GM19372 (cell line): ENCODE measurements around the gene GMCL2.
"Not testable (repeated sequence)": the region's sequence is repeated elsewhere in the genome, so short reads cannot be mapped to it uniquely, and the experiment has no call there.

Experiments
- ATAC-seq: cut with Tn5 transposase; IDR thresholded peaks from one replicate; pipeline ENCODE4 v1.9.1; 2021; ENCODE audit warnings: mild to moderate bottlenecking, low read depth, moderate library complexity; ENCODE audit not compliant: unreplicated experiment

GMCL2 gene

GRCh38 chr5:178207917-178208280 lies 20.7 kb upstream of the GMCL2 start:
- no peak for ATAC-seq

GRCh38 chr5:178207183-178207916 lies 20.2 kb upstream of the GMCL2 start:
- no peak for ATAC-seq

GRCh38 chr5:178206166-178207101 lies 19.3 kb upstream of the GMCL2 start:
- no peak for ATAC-seq

GRCh38 chr5:178205749-178206047 lies 18.5 kb upstream of the GMCL2 start:
- ATAC-seq = no peak

- peak; percentile 54 for ATAC-seq
Measured at GRCh38 chr5:178204935-178205748, 18.0 kb upstream of the GMCL2 start.

GRCh38 chr5:178204182-178204934 lies 17.2 kb upstream of the GMCL2 start, which contains the start of gene HNRNPAB:
Gene HNRNPAB (plus strand): TSS chr5:178204533. CDS start chr5:178204838, 305 bp downstream.
- ATAC-seq = peak; percentile 72

- ATAC-seq = no peak
Measured at GRCh38 chr5:178203670-178204181, 16.6 kb upstream of the GMCL2 start.

GRCh38 chr5:178202541-178202940 lies 15.4 kb upstream of the GMCL2 start:
- ATAC-seq = no peak

- ATAC-seq = no peak
Measured at GRCh38 chr5:178201927-178202235, 14.7 kb upstream of the GMCL2 start.

- ATAC-seq = no peak
Measured at GRCh38 chr5:178201221-178201926, 14.2 kb upstream of the GMCL2 start.

- no peak for ATAC-seq
Measured at GRCh38 chr5:178199581-178200434, 12.6 kb upstream of the GMCL2 start.

- ATAC-seq = no peak
Measured at GRCh38 chr5:178198706-178199105, 11.5 kb upstream of the GMCL2 start.

- ATAC-seq = not testable (repeated sequence)
Measured at GRCh38 chr5:178198151-178198550, 11.0 kb upstream of the GMCL2 start.

GRCh38 chr5:178196986-178197385 lies 9.8 kb upstream of the GMCL2 start:
- no peak for ATAC-seq

- ATAC-seq = no peak
Measured at GRCh38 chr5:178196281-178196812, 9.2 kb upstream of the GMCL2 start.

GRCh38 chr5:178194026-178194425 lies 6.9 kb upstream of the GMCL2 start:
- no peak for ATAC-seq

GRCh38 chr5:178193251-178193809 lies 6.2 kb upstream of the GMCL2 start:
- ATAC-seq = no peak

- ATAC-seq = no peak
Measured at GRCh38 chr5:178192787-178193186, 5.6 kb upstream of the GMCL2 start.
